Endothelial cell of umbilical vein (primary cell): ENCODE data around the gene JMJD8.

Experiments
- EZH2 ChIP-seq: IDR thresholded peaks from 2 replicates; pipeline ENCODE4 v1.6.1; 2012; ENCODE audit warnings: borderline replicate concordance, low read depth, mild to moderate bottlenecking, moderate library complexity, low read length, inconsistent platforms; ENCODE audit not compliant: severe bottlenecking
- FOS ChIP-seq: IDR thresholded peaks from 2 replicates; pipeline ENCODE4 v1.6.1; 2011; ENCODE audit warnings: mild to moderate bottlenecking, low read length, moderate library complexity, borderline replicate concordance; ENCODE audit not compliant: insufficient read depth
- GATA2 ChIP-seq: IDR thresholded peaks from 2 replicates; pipeline ENCODE4 v1.7.0; 2011; ENCODE audit warnings: low read depth, mild to moderate bottlenecking, moderate library complexity, mixed read lengths, low read length; ENCODE audit not compliant: insufficient read length, insufficient read depth
- JUN ChIP-seq: IDR thresholded peaks from 2 replicates; pipeline ENCODE4 v1.6.1; 2011; ENCODE audit warnings: borderline replicate concordance, low read depth; ENCODE audit not compliant: insufficient read length, insufficient read depth
- MAX ChIP-seq: IDR thresholded peaks from 2 replicates; pipeline ENCODE4 v1.6.1; 2011; ENCODE audit not compliant: insufficient read depth, insufficient read length
- MYC ChIP-seq: IDR thresholded peaks from one replicate; pipeline ENCODE4 v1.6.1; 2011; ENCODE audit warnings: mild to moderate bottlenecking, low read depth, low read length
- POLR2A ChIP-seq: IDR thresholded peaks from 2 replicates; pipeline ENCODE4 v1.6.1; 2012; ENCODE audit warnings: low read depth, mild to moderate bottlenecking, control low read depth, low read length
- POLR2AphosphoS5 ChIP-seq: IDR thresholded peaks from 2 replicates; pipeline ENCODE4 v1.6.1; 2012; ENCODE audit warnings: low read depth, mild to moderate bottlenecking, control low read depth, low read length, moderate library complexity; ENCODE audit not compliant: insufficient read depth
- TF ChIP-seq, protein P1 (sequence below), 2 donors: IDR thresholded peaks; 1 replicate in 1 of 2; 2 replicates in 1 of 2; pipeline ENCODE4 v1.5.1; 2011; ENCODE audit warnings: low read length in 2 of 2, mild to moderate bottlenecking in 2 of 2, moderate library complexity in 2 of 2, control low read depth in 1 of 2, inconsistent platforms in 1 of 2, low read depth in 1 of 2; ENCODE audit not compliant: insufficient read depth in 1 of 2; ENCODE audit errors: extremely low read depth in 1 of 2

- TF ChIP-seq EZH2 (no peak), JUN (no peak), POLR2A (no peak), MAX (no peak), POLR2AphosphoS5 (no peak), MYC (no peak), GATA2 (no peak), FOS (no peak)
- TF ChIP-seq, protein P1, sequence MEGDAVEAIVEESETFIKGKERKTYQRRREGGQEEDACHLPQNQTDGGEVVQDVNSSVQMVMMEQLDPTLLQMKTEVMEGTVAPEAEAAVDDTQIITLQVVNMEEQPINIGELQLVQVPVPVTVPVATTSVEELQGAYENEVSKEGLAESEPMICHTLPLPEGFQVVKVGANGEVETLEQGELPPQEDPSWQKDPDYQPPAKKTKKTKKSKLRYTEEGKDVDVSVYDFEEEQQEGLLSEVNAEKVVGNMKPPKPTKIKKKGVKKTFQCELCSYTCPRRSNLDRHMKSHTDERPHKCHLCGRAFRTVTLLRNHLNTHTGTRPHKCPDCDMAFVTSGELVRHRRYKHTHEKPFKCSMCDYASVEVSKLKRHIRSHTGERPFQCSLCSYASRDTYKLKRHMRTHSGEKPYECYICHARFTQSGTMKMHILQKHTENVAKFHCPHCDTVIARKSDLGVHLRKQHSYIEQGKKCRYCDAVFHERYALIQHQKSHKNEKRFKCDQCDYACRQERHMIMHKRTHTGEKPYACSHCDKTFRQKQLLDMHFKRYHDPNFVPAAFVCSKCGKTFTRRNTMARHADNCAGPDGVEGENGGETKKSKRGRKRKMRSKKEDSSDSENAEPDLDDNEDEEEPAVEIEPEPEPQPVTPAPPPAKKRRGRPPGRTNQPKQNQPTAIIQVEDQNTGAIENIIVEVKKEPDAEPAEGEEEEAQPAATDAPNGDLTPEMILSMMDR (IDR thresholded peaks at IDR 0.05; ENCODE audit: extremely low read depth in 1 of 2, insufficient read depth in 1 of 2, low read depth in 1 of 2, low read length in 2 of 2): no peak
Measured at GRCh38 chr16:684961-685696, 995 bp upstream of the JMJD8 start.
